WTC11 (cell line): Measurements from ENCODE around the gene TBC1D24. TPM values are rescaled to one million over a fixed set of nuclear protein-coding genes. Genes with fewer than 3 reads are reported as not detected.

Experiments used
- ATAC-seq: fragments of 200-7000 bp; cut with Tn5 transposase; 2 replicates; pipeline ENCODE4 v1.10.0; 2021; ENCODE audit warnings: mild to moderate bottlenecking, moderate library complexity
- CTCF ChIA-PET: fragments of 300-600 bp; sonication (Branson Sonifier 250); formaldehyde crosslinking; loops from one replicate; lab custom pipeline; 2021; ENCODE audit warnings: antibody characterized with exemption; lab: Charles Lee
- POLR2A ChIA-PET: fragments of 350-600 bp; sonication (Branson Sonifier 250); formaldehyde crosslinking; loops from one replicate; lab custom pipeline; 2021; ENCODE audit warnings: antibody characterized with exemption; lab: Charles Lee
- DNase-seq: peaks from one replicate; pipeline ENCODE4 v3.0.0; 2021; ENCODE audit warnings: low spot score
- H3K27ac Mint-ChIP-seq: 2 replicates; pipeline ENCODE4 v1.8.0; 2021; ENCODE audit warnings: mixed read lengths
- H3K27me3 Mint-ChIP-seq: 2 replicates; pipeline ENCODE4 v1.8.0; 2021; ENCODE audit warnings: low read depth, mild to moderate bottlenecking, moderate library complexity, mixed read lengths
- H3K36me3 Mint-ChIP-seq: 2 replicates; pipeline ENCODE4 v1.8.0; 2021; ENCODE audit warnings: mixed read lengths
- H3K4me1 Mint-ChIP-seq: 2 replicates; pipeline ENCODE4 v1.8.0; 2022; ENCODE audit warnings: mixed read lengths
- H3K4me3 Mint-ChIP-seq: 2 replicates; pipeline ENCODE4 v1.8.0; 2021; ENCODE audit warnings: mild to moderate bottlenecking, moderate library complexity, mixed read lengths
- H3K9me3 Mint-ChIP-seq: 2 replicates; pipeline ENCODE4 v1.8.0; 2021; ENCODE audit warnings: mixed read lengths
- E2F4 ChIP-seq: sonication (generic); formaldehyde crosslinking; IDR thresholded peaks from 2 replicates; pipeline ENCODE4 v1.8.1; 2022; ENCODE audit warnings: low read depth, mild to moderate bottlenecking, moderate library complexity, missing genetic modification reagents, borderline replicate concordance
- ERG ChIP-seq: fragments of 250-450 bp; sonication (Bioruptor Pico); IDR thresholded peaks from 2 replicates; pipeline ENCODE4 v1.8.0; 2021; ENCODE audit warnings: mild to moderate bottlenecking
- JAZF1 ChIP-seq: fragments of 250-450 bp; sonication (Bioruptor Pico); IDR thresholded peaks from 2 replicates; pipeline ENCODE4 v1.9.0; 2021; ENCODE audit warnings: moderate library complexity, mild to moderate bottlenecking, inconsistent platforms
- NR3C1 ChIP-seq: sonication (generic); formaldehyde crosslinking; conservative IDR thresholded peaks from 2 replicates; pipeline ENCODE4 v1.8.1; 2023; ENCODE audit warnings: low read depth, mild to moderate bottlenecking, missing genetic modification reagents
- RORB ChIP-seq: fragments of 250-450 bp; sonication (Bioruptor Pico); IDR thresholded peaks from 2 replicates; pipeline ENCODE4 v1.9.0; 2021; ENCODE audit warnings: mild to moderate bottlenecking
- SMAD3 ChIP-seq: sonication (generic); formaldehyde crosslinking; IDR thresholded peaks from 2 replicates; pipeline ENCODE4 v1.8.0; 2022; ENCODE audit warnings: missing genetic modification reagents, mild to moderate bottlenecking, borderline replicate concordance
- TEAD1 ChIP-seq: sonication (generic); formaldehyde crosslinking; IDR thresholded peaks from 2 replicates; pipeline ENCODE4 v1.8.0; 2022; ENCODE audit warnings: mild to moderate bottlenecking, missing genetic modification reagents
- USF1 ChIP-seq: sonication (generic); formaldehyde crosslinking; IDR thresholded peaks from 2 replicates; pipeline ENCODE4 v1.8.0; 2022; ENCODE audit warnings: mild to moderate bottlenecking, missing genetic modification reagents
- ZNF121 ChIP-seq: sonication (generic); formaldehyde crosslinking; IDR thresholded peaks from 2 replicates; pipeline ENCODE4 v1.8.0; 2023; ENCODE audit warnings: missing genetic modification reagents
- ZNF138 ChIP-seq: sonication (generic); formaldehyde crosslinking; conservative IDR thresholded peaks from 2 replicates; pipeline ENCODE4 v1.8.1; 2022; ENCODE audit warnings: mild to moderate bottlenecking, moderate library complexity, missing genetic modification reagents
- ZNF232 ChIP-seq: sonication (generic); formaldehyde crosslinking; IDR thresholded peaks from 2 replicates; pipeline ENCODE4 v1.8.0; 2022; ENCODE audit warnings: mild to moderate bottlenecking, missing genetic modification reagents
- ZNF317 ChIP-seq: sonication (generic); formaldehyde crosslinking; IDR thresholded peaks from 2 replicates; pipeline ENCODE4 v1.8.1; 2023; ENCODE audit warnings: low read depth, mild to moderate bottlenecking, moderate library complexity, missing genetic modification reagents, borderline replicate concordance
- ZNF423 ChIP-seq: fragments of 250-450 bp; sonication (Bioruptor Pico); IDR thresholded peaks from 2 replicates; pipeline ENCODE4 v2.1.2; 2022; ENCODE audit warnings: mild to moderate bottlenecking, moderate library complexity
- total RNA-seq: library from RNA; stranded (reverse); gene quantifications from 3 replicates; pipeline ENCODE4 v1.2.3, GENCODE V29; 2021
- TF ChIP-seq, protein P1 (sequence below): sonication (generic); formaldehyde crosslinking; IDR thresholded peaks from 2 replicates; pipeline ENCODE4 v1.8.0; 2022; ENCODE audit warnings: missing genetic modification reagents
- TF ChIP-seq, protein P2 (sequence below): fragments of 250-450 bp; sonication (Bioruptor Pico); IDR thresholded peaks from 2 replicates; pipeline ENCODE4 v1.9.0; 2021; ENCODE audit warnings: mild to moderate bottlenecking
- TF ChIP-seq, protein P3 (sequence below): sonication (generic); formaldehyde crosslinking; IDR thresholded peaks from 2 replicates; pipeline ENCODE4 v1.8.1; 2023; ENCODE audit warnings: mild to moderate bottlenecking, missing genetic modification reagents, moderate library complexity
- TF ChIP-seq, protein P4 (sequence below): sonication (generic); formaldehyde crosslinking; conservative IDR thresholded peaks from 2 replicates; pipeline ENCODE4 v1.8.1; 2022; ENCODE audit warnings: mild to moderate bottlenecking, missing genetic modification reagents

Gene TBC1D24
- total RNA-seq, 1 experiment from 2014 or later = 21.0 TPM

DNA sequence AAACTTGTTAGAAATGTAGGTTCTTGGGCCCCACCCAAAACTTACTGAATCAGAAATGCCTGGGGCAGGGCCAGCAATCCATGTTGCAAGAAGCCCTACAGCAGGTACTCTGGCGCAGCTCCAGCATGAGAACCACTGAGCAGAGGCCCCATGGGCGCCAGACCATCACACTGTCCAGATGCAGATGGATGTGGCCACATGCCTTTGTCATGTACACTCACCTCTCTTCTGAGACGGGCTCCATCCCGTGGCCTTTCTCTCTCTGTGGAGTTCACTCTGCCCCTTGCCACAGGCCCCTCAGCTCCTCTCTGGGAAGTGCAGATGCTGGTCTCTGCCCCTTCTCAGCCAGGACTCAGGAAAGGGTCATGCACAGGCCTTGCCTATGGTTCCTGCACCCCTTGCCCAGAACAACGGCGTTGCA lies 48.0 kb upstream of the TBC1D24 start (continued):
- TF ChIP-seq E2F4 (CRISPR knock-in tag) (no peak), JAZF1 (CRISPR knock-in tag) (no peak)

GRCh38 chr16:2427526-2427925 lies 47.4 kb upstream of the TBC1D24 start:
- Mint-ChIP-seq H3K9me3 (no peaks in the 10 kb centered on the region), H3K4me1 (peaks cover 23% of the 10 kb centered on the region), H3K27ac (no peak overlapping the region), H3K27me3 (peaks cover 11% of the 10 kb centered on the region), H3K4me3 (peak overlapping the region; percentile 80), H3K36me3 (peaks cover 17% of the 10 kb centered on the region)
- ATAC-seq (no peak), DNase-seq (no peak)
- ChIA-PET CTCF (interaction anchor here (1.6 to 3.7 kb wide), 3 partner anchors 40 to 233 kb away, joined by 6 to 32 read pairs (median 10); no protein-coding TSS in a partner anchor), POLR2A (interaction anchor here (1.1 kb wide), 1 partner anchor 84 kb away, joined by 9 read pairs; no protein-coding TSS in a partner anchor)
- TF ChIP-seq ZNF317 (no peak), USF1 (CRISPR knock-in tag) (no peak), ZNF138 (no peak)

- peak; percentile 25 for ATAC-seq
- ChIA-PET POLR2A (interaction anchor here (0.5 to 1.1 kb wide), 4 partner anchors 32 to 90 kb away, joined by 3 to 9 read pairs (median 4); partner anchors contain the start of genes TBC1D24 and TEDC2), CTCF (interaction anchor here (0.6 to 3.7 kb wide), 13 partner anchors 9 to 234 kb away, joined by 3 to 32 read pairs (median 5); partner anchors contain the start of gene ECI1)
- Mint-ChIP-seq H3K4me3 (peak overlapping the region; percentile 80), H3K9me3 (no peaks in the 10 kb centered on the region), H3K36me3 (peaks cover 24% of the 10 kb centered on the region), H3K27me3 (peaks cover 11% of the 10 kb centered on the region), H3K4me1 (peaks cover 23% of the 10 kb centered on the region), H3K27ac (peak overlapping the region; percentile 32; the same call in 1 of the 2 replicates)
- DNase-seq = peak; percentile 61
- TF ChIP-seq SMAD3 (0 out of 2 replicates have a peak, but pooled peaks have one; percentile 42), ZNF423 (CRISPR knock-in tag) (peak; percentile 72; the same call in 1 of the 2 replicates), ZNF121 (peak; percentile 65)
- TF ChIP-seq, protein P1, sequence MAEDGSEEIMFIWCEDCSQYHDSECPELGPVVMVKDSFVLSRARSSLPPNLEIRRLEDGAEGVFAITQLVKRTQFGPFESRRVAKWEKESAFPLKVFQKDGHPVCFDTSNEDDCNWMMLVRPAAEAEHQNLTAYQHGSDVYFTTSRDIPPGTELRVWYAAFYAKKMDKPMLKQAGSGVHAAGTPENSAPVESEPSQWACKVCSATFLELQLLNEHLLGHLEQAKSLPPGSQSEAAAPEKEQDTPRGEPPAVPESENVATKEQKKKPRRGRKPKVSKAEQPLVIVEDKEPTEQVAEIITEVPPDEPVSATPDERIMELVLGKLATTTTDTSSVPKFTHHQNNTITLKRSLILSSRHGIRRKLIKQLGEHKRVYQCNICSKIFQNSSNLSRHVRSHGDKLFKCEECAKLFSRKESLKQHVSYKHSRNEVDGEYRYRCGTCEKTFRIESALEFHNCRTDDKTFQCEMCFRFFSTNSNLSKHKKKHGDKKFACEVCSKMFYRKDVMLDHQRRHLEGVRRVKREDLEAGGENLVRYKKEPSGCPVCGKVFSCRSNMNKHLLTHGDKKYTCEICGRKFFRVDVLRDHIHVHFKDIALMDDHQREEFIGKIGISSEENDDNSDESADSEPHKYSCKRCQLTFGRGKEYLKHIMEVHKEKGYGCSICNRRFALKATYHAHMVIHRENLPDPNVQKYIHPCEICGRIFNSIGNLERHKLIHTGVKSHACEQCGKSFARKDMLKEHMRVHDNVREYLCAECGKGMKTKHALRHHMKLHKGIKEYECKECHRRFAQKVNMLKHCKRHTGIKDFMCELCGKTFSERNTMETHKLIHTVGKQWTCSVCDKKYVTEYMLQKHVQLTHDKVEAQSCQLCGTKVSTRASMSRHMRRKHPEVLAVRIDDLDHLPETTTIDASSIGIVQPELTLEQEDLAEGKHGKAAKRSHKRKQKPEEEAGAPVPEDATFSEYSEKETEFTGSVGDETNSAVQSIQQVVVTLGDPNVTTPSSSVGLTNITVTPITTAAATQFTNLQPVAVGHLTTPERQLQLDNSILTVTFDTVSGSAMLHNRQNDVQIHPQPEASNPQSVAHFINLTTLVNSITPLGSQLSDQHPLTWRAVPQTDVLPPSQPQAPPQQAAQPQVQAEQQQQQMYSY (CRISPR knock-in tag) = no peak
These were observed 46.7 kb upstream of the TBC1D24 start for GRCh38 chr16:2428051-2428783.

- DNase-seq (no peak), ATAC-seq (no peak)
- Mint-ChIP-seq H3K9me3 (no peaks in the 10 kb centered on the region), H3K4me3 (peak overlapping the region; percentile 80), H3K27me3 (peaks cover 11% of the 10 kb centered on the region), H3K36me3 (peaks cover 29% of the 10 kb centered on the region), H3K4me1 (peaks cover 23% of the 10 kb centered on the region), H3K27ac (no peak overlapping the region)
- ChIA-PET CTCF (interaction anchor here (0.5 to 3.7 kb wide), 13 partner anchors 9 to 234 kb away, joined by 3 to 32 read pairs (median 5); partner anchors contain the start of gene ECI1), POLR2A (interaction anchor here (0.9 to 1.1 kb wide), 2 partner anchors 31 to 46 kb away, joined by 3 to 4 read pairs; partner anchors contain the start of genes TBC1D24 and TEDC2)
- TF ChIP-seq, protein P2, sequence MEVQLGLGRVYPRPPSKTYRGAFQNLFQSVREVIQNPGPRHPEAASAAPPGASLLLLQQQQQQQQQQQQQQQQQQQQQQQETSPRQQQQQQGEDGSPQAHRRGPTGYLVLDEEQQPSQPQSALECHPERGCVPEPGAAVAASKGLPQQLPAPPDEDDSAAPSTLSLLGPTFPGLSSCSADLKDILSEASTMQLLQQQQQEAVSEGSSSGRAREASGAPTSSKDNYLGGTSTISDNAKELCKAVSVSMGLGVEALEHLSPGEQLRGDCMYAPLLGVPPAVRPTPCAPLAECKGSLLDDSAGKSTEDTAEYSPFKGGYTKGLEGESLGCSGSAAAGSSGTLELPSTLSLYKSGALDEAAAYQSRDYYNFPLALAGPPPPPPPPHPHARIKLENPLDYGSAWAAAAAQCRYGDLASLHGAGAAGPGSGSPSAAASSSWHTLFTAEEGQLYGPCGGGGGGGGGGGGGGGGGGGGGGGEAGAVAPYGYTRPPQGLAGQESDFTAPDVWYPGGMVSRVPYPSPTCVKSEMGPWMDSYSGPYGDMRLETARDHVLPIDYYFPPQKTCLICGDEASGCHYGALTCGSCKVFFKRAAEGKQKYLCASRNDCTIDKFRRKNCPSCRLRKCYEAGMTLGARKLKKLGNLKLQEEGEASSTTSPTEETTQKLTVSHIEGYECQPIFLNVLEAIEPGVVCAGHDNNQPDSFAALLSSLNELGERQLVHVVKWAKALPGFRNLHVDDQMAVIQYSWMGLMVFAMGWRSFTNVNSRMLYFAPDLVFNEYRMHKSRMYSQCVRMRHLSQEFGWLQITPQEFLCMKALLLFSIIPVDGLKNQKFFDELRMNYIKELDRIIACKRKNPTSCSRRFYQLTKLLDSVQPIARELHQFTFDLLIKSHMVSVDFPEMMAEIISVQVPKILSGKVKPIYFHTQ (CRISPR knock-in tag) = no peak
- TF ChIP-seq, protein P3, sequence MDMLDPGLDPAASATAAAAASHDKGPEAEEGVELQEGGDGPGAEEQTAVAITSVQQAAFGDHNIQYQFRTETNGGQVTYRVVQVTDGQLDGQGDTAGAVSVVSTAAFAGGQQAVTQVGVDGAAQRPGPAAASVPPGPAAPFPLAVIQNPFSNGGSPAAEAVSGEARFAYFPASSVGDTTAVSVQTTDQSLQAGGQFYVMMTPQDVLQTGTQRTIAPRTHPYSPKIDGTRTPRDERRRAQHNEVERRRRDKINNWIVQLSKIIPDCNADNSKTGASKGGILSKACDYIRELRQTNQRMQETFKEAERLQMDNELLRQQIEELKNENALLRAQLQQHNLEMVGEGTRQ (CRISPR knock-in tag) = no peak
- TF ChIP-seq, protein P4, sequence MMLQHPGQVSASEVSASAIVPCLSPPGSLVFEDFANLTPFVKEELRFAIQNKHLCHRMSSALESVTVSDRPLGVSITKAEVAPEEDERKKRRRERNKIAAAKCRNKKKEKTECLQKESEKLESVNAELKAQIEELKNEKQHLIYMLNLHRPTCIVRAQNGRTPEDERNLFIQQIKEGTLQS (CRISPR knock-in tag) = no peak
- no peak for TF ChIP-seq ERG (CRISPR knock-in tag)
- no peak for TF ChIP-seq RORB (CRISPR knock-in tag)
- TF ChIP-seq NR3C1 = no peak
- TF ChIP-seq ZNF232 = peak; percentile 89
- no peak for TF ChIP-seq TEAD1 (CRISPR knock-in tag)
These were observed 46.2 kb upstream of the TBC1D24 start for GRCh38 chr16:2428784-2429033.
